Measurements from ENCODE around the gene BLVRB.
A peak's percentile ranks its signal among the peaks of the same experiment; 100 is the strongest.
"Not testable (repeated sequence)": the region's sequence is repeated elsewhere in the genome, so short reads cannot be mapped to it uniquely, and the experiment has no call there.

Gene BLVRB

GRCh38 chr19:40464059-40465024 lies 1.2 kb downstream of the BLVRB start:
- H2AFZ ChIP-seq (ENCODE audit: low read depth, low read length), result no peak overlapping the region
- no peaks in the 10 kb centered on the region for H3K36me3 ChIP-seq (replicated peaks; ENCODE audit: low read depth, low read length)
- H3K4me3 ChIP-seq (ENCODE audit: low read length), result peak overlapping the region; percentile 87
- TF ChIP-seq EZH2phosphoT487 (IDR thresholded peaks at IDR 0.05; ENCODE audit: low read depth) (no peak), CTCF (IDR thresholded peaks at IDR 0.05; ENCODE audit: low read depth, low read length) (peak; percentile 60)
- peak overlapping the region; percentile 80 for H3K4me2 ChIP-seq (ENCODE audit: low read length)
- H4K20me1 ChIP-seq (ENCODE audit: insufficient read depth, low read length), result no peaks in the 10 kb centered on the region
- H3K4me1 ChIP-seq (ENCODE audit: low read length), result peaks cover 33% of the 10 kb centered on the region
- peak overlapping the region; percentile 78; the same call in 1 of the 2 replicates for H3K9ac ChIP-seq (ENCODE audit: low read length)
- H3K27me3 ChIP-seq (ENCODE audit: low read depth, low read length), result no peaks in the 10 kb centered on the region
- no peaks in the 10 kb centered on the region for H3K9me3 ChIP-seq (ENCODE audit: insufficient read depth, low read length)
- H3K27ac ChIP-seq (ENCODE audit: low read length), result no peak overlapping the region
- no peaks in the 10 kb centered on the region for H3K79me2 ChIP-seq (ENCODE audit: low read length)

- H3K36me3 ChIP-seq (replicated peaks; ENCODE audit: low read depth, low read length); H3K27me3 ChIP-seq (ENCODE audit: low read depth, low read length); H3K9ac ChIP-seq (ENCODE audit: low read length); H3K4me3 ChIP-seq (ENCODE audit: low read length); H3K79me2 ChIP-seq (ENCODE audit: low read length); H4K20me1 ChIP-seq (ENCODE audit: insufficient read depth, low read length); H3K27ac ChIP-seq (ENCODE audit: low read length); H3K4me2 ChIP-seq (ENCODE audit: low read length); H2AFZ ChIP-seq (ENCODE audit: low read depth, low read length); H3K9me3 ChIP-seq (ENCODE audit: insufficient read depth, low read length): not testable (repeated sequence)
- peaks cover 33% of the 10 kb centered on the region for H3K4me1 ChIP-seq (ENCODE audit: low read length)
Observed at GRCh38 chr19:40463587-40464037, 1.9 kb downstream of the BLVRB start.

GRCh38 chr19:40461669-40462221 lies 3.8 kb downstream of the BLVRB start:
- no peaks in the 10 kb centered on the region for H3K27me3 ChIP-seq (ENCODE audit: low read depth, low read length)
- TF ChIP-seq EZH2phosphoT487 (IDR thresholded peaks at IDR 0.05; ENCODE audit: low read depth) (no peak), CTCF (IDR thresholded peaks at IDR 0.05; ENCODE audit: low read depth, low read length) (no peak)
- H3K9ac ChIP-seq (ENCODE audit: low read length), result no peak overlapping the region; the same call in 1 of the 2 replicates
- peaks cover 33% of the 10 kb centered on the region for H3K4me1 ChIP-seq (ENCODE audit: low read length)
- 0 out of 2 replicates have a peak overlapping the region, but pooled peaks have one; percentile 2 for H3K4me3 ChIP-seq (ENCODE audit: low read length)
- no peaks in the 10 kb centered on the region for H3K79me2 ChIP-seq (ENCODE audit: low read length)
- no peaks in the 10 kb centered on the region for H4K20me1 ChIP-seq (ENCODE audit: insufficient read depth, low read length)
- H3K9me3 ChIP-seq (ENCODE audit: insufficient read depth, low read length), result no peaks in the 10 kb centered on the region
- no peak overlapping the region for H2AFZ ChIP-seq (ENCODE audit: low read depth, low read length)
- H3K36me3 ChIP-seq (replicated peaks; ENCODE audit: low read depth, low read length), result peaks cover 4% of the 10 kb centered on the region
- H3K4me2 ChIP-seq (ENCODE audit: low read length), result peak overlapping the region; percentile 46
- H3K27ac ChIP-seq (ENCODE audit: low read length), result peak overlapping the region; percentile 18

GRCh38 chr19:40460185-40460584 lies 5.4 kb downstream of the BLVRB start:
- no peaks in the 10 kb centered on the region for H4K20me1 ChIP-seq (ENCODE audit: insufficient read depth, low read length)
- H3K4me2 ChIP-seq (ENCODE audit: low read length), result no peak overlapping the region
- no peak for TF ChIP-seq EZH2phosphoT487 (IDR thresholded peaks at IDR 0.05; ENCODE audit: low read depth)
- H3K4me1 ChIP-seq (ENCODE audit: low read length), result peaks cover 27% of the 10 kb centered on the region
- no peaks in the 10 kb centered on the region for H3K79me2 ChIP-seq (ENCODE audit: low read length)
- no peak overlapping the region for H2AFZ ChIP-seq (ENCODE audit: low read depth, low read length)
- H3K36me3 ChIP-seq (replicated peaks; ENCODE audit: low read depth, low read length), result peaks cover 4% of the 10 kb centered on the region
- H3K9me3 ChIP-seq (ENCODE audit: insufficient read depth, low read length), result no peaks in the 10 kb centered on the region
- no peak overlapping the region for H3K4me3 ChIP-seq (ENCODE audit: low read length)
- no peak overlapping the region for H3K9ac ChIP-seq (ENCODE audit: low read length)
- H3K27ac ChIP-seq (ENCODE audit: low read length), result no peak overlapping the region
- H3K27me3 ChIP-seq (ENCODE audit: low read depth, low read length), result no peaks in the 10 kb centered on the region

GRCh38 chr19:40458597-40458974 lies 7.0 kb downstream of the BLVRB start:
- Histone ChIP-seq H3K27ac (ENCODE audit: low read length) (no peak overlapping the region), H3K9me3 (ENCODE audit: insufficient read depth, low read length) (no peaks in the 10 kb centered on the region), H3K4me3 (ENCODE audit: low read length) (no peak overlapping the region), H3K79me2 (ENCODE audit: low read length) (no peaks in the 10 kb centered on the region), H3K4me2 (ENCODE audit: low read length) (no peak overlapping the region), H4K20me1 (ENCODE audit: insufficient read depth, low read length) (no peaks in the 10 kb centered on the region), H3K36me3 (replicated peaks; ENCODE audit: low read depth, low read length) (peaks cover 4% of the 10 kb centered on the region), H2AFZ (ENCODE audit: low read depth, low read length) (no peak overlapping the region), H3K9ac (ENCODE audit: low read length) (no peak overlapping the region), H3K27me3 (ENCODE audit: low read depth, low read length) (no peaks in the 10 kb centered on the region), H3K4me1 (ENCODE audit: low read length) (peaks cover 18% of the 10 kb centered on the region)
- TF ChIP-seq CTCF (IDR thresholded peaks at IDR 0.05; ENCODE audit: low read depth, low read length) (no peak), EZH2phosphoT487 (IDR thresholded peaks at IDR 0.05; ENCODE audit: low read depth) (no peak)
